Sigmoid colon (tissue), 7 donors: ENCODE results near the gene PCYT1A. TPM values are rescaled to one million over a fixed set of nuclear protein-coding genes. Genes with fewer than 3 reads are reported as not detected.

Experiments used
- DNase-seq: peaks from one replicate; pipeline ENCODE4 v3.0.0-alpha.2; 2019
- H3K27ac ChIP-seq, 4 donors: fragments of 200-600 bp; sonication (generic); one replicate each; pipeline ENCODE4 v1.5.1; 2016 to 2019; ENCODE audit warnings: mild to moderate bottlenecking in 1 of 4
- H3K27me3 ChIP-seq, 3 donors: fragments of 200-600 bp; sonication (generic); one replicate each; pipeline ENCODE4 v1.5.1; 2019; ENCODE audit warnings: mild to moderate bottlenecking in 1 of 3
- H3K36me3 ChIP-seq, 4 donors: fragments of 200-600 bp; sonication (generic); one replicate each; pipeline ENCODE4 v1.5.1; 2016 to 2019
- H3K4me1 ChIP-seq, 4 donors: fragments of 200-600 bp; sonication (generic); one replicate each; pipeline ENCODE4 v1.5.1; 2017 to 2019
- H3K4me3 ChIP-seq, 4 donors: fragments of 200-600 bp; sonication (generic); one replicate each; pipeline ENCODE4 v1.5.1; 2017 to 2019; ENCODE audit warnings: mild to moderate bottlenecking in 2 of 4, moderate library complexity in 1 of 4
- H3K9me3 ChIP-seq, 4 donors: fragments of 200-600 bp in 3 of 4; sonication (generic) in 3 of 4; one replicate each; pipeline versions ENCODE4 v1.5.1 to v1.6.1; 2013 to 2019
- EP300 ChIP-seq, 4 donors: sonication (generic); formaldehyde crosslinking; IDR thresholded peaks; one replicate each; pipeline ENCODE4 v1.6.1; 2017; ENCODE audit warnings: antibody characterized with exemption in 4 of 4
- POLR2A ChIP-seq, 2 donors: fragments of 450-650 bp; IDR thresholded peaks; one replicate each; pipeline ENCODE4 v1.6.1; 2016; ENCODE audit warnings: antibody characterized with exemption in 2 of 2, mild to moderate bottlenecking in 2 of 2, moderate library complexity in 2 of 2
- POLR2AphosphoS5 ChIP-seq, 4 donors: sonication (generic); formaldehyde crosslinking; IDR thresholded peaks; one replicate each; pipeline ENCODE4 v1.6.1; 2017; ENCODE audit warnings: antibody characterized with exemption in 4 of 4
- WGBS, 2 donors: extraction: QIAGEN DNeasy Blood & Tissue Kit; methylation state at CpG; one replicate each; pipeline ENCODE4 v1.1.7; 2013; 5-methylcytosine and 5-hydroxymethylcytosine counted together
- intact Hi-C: fragments of 100-400 bp; cut with DNase I; formaldehyde crosslinking; loops from one replicate; pipeline ENCODE4 v1.15.1; 2023
- polyA plus RNA-seq, 3 donors: library from polyadenylated mRNA; stranded (reverse); fragments of 200-250 nt; gene quantifications; one replicate each; pipeline ENCODE4 v1.2.3, GENCODE V29; 2013
- total RNA-seq, 4 donors: library from RNA; depleted of rRNA; stranded (reverse); fragments of >200 nt; gene quantifications; one replicate each; pipeline ENCODE4 v1.1.0, GENCODE V29; 2016
- TF ChIP-seq, protein P1 (sequence below), 4 experiments: fragments of 450-650 bp in 3 of 4; fragments of 200-600 bp in 1 of 4; IDR thresholded peaks; one replicate each; pipeline ENCODE4 v1.5.1; 2016 to 2019; ENCODE audit warnings: antibody characterized with exemption in 4 of 4, mild to moderate bottlenecking in 3 of 4, moderate library complexity in 2 of 4
- donor health status: healthy with polysubstance abuse.
- donor health status: Bipolar disorder and iron deficiency.
- donor health status: healthy.

The PCYT1A gene
- total and polyA plus RNA-seq, 7 donors, result 25.8 to 88.6 (median 61.4) TPM

DNA sequence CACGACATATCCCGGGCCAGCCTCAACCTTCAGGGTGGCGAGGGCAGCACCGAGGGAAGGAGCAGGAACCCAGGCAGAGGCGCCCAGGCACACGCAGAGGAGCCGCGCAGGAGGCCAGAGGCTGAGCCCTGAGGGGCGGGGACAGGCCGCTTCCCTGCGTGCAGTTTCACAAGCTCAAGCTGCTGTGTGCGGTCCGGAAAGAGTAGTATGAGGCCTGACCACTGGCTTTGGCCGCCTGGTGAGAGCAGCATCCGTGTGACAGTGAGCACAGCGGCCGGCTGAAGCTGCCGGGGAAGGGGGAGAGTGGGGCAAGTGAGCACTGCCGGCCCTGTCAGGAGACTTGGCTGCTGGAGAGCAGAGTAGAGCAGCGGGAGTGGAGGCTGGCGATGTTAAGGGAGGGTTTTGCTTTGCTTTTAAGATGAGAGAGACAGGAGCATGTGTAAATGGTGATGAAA, 85.0 kb downstream of the PCYT1A start:
- TF ChIP-seq POLR2AphosphoS5 (IDR thresholded peaks at IDR 0.05) (no peak), POLR2A (IDR thresholded peaks at IDR 0.05) (no peak), EP300 (IDR thresholded peaks at IDR 0.05) (no peak)
- TF ChIP-seq, protein P1, sequence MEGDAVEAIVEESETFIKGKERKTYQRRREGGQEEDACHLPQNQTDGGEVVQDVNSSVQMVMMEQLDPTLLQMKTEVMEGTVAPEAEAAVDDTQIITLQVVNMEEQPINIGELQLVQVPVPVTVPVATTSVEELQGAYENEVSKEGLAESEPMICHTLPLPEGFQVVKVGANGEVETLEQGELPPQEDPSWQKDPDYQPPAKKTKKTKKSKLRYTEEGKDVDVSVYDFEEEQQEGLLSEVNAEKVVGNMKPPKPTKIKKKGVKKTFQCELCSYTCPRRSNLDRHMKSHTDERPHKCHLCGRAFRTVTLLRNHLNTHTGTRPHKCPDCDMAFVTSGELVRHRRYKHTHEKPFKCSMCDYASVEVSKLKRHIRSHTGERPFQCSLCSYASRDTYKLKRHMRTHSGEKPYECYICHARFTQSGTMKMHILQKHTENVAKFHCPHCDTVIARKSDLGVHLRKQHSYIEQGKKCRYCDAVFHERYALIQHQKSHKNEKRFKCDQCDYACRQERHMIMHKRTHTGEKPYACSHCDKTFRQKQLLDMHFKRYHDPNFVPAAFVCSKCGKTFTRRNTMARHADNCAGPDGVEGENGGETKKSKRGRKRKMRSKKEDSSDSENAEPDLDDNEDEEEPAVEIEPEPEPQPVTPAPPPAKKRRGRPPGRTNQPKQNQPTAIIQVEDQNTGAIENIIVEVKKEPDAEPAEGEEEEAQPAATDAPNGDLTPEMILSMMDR (IDR thresholded peaks at IDR 0.05), result no peak
- peak; percentile 85 for DNase-seq
- WGBS, 2 donors, result 49 to 51% methylated on average over 21 of the region's 21 CpGs
- H3K27ac ChIP-seq, result peak overlapping the region in 3 of 4 donors; percentile 30 to 60 (median 39)
- intact Hi-C loops, result no loop called here
- peak overlapping the region in 3 of 4 donors; percentile 14 to 25 (median 19) for H3K4me3 ChIP-seq
- H3K9me3 ChIP-seq, result no peaks in the 10 kb centered on the region
- H3K4me1 ChIP-seq, result peaks cover 0 to 20% (median 15%) of the 10 kb centered on the region in 4 donors
- no peaks in the 10 kb centered on the region for H3K36me3 ChIP-seq
- H3K27me3 ChIP-seq, result peaks cover 0 to 7% (median 0%) of the 10 kb centered on the region in 3 donors

DNA sequence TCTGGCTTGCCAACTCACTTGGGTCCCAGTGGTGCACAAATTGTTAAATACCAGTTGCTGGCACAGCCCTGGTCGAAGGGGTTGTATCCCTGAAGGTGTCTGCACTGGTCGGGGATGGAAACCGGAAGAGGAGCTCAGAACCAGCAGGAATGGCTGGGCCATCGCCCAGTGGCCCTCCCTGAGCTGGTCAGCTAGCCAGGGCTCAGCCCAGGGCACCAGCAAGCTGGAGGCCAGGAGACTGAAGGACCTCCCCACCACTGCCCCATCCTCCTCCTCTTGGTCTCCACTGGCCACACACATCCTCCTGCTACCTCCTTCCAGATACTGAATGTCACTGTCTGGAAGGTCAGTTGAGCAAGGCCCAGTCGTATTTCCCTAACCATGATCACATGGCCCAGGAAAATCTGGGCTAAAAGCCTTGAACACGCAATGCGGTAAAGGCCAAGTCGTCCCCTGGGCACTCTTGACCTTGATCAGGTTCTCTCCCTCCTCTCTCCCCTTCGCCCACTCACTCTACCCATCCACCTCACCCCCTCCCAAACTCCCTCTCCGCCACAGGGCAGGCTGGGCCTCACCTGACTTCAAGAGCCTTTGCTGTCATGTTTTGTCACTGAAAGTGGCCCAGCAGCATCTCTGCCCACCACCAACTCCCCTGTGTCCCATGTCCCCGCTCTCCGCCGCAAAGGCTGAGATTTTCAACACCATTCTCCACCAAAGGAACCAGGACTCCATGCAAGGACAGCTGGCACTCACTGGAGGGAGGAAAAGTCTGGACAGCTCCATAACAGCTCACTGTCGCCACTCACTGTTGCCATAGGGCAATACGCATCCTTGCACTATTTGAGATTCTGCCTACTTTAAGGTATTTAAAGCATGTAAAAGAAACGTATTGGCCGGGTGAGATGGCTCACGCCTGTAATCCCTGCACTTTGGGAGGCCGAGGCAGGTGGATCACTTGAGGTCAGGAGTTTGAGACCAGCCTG, 88.5 kb downstream of the PCYT1A start:
- intact Hi-C loops, result no loop called here
- Histone ChIP-seq H3K9me3 (no peaks in the 10 kb centered on the region), H3K4me3 (no peak overlapping the region), H3K36me3 (no peaks in the 10 kb centered on the region), H3K27ac (no peak overlapping the region), H3K27me3 (no peaks in the 10 kb centered on the region), H3K4me1 (peaks cover 0 to 15% (median 10%) of the 10 kb centered on the region in 4 donors)
- 73 to 88% methylated on average over 19 of the region's 19 CpGs for WGBS, 2 donors
- no peak for DNase-seq
- TF ChIP-seq POLR2AphosphoS5 (IDR thresholded peaks at IDR 0.05) (no peak), POLR2A (IDR thresholded peaks at IDR 0.05) (no peak), EP300 (IDR thresholded peaks at IDR 0.05) (no peak)
- TF ChIP-seq, protein P1 (IDR thresholded peaks at IDR 0.05), result no peak

- 90 to 92% methylated on average over 15 of the region's 15 CpGs for WGBS, 2 donors
- intact Hi-C loops, result no loop called here
- Histone ChIP-seq H3K4me3 (no peak overlapping the region), H3K36me3 (no peaks in the 10 kb centered on the region), H3K27ac (no peak overlapping the region), H3K4me1 (peaks cover 0 to 15% (median 10%) of the 10 kb centered on the region in 4 donors), H3K9me3 (no peaks in the 10 kb centered on the region), H3K27me3 (no peaks in the 10 kb centered on the region)
- TF ChIP-seq, protein P1 (IDR thresholded peaks at IDR 0.05), result no peak
- no peak for TF ChIP-seq POLR2AphosphoS5 (IDR thresholded peaks at IDR 0.05)
- no peak for TF ChIP-seq POLR2A (IDR thresholded peaks at IDR 0.05)
- TF ChIP-seq EP300 (IDR thresholded peaks at IDR 0.05), result no peak
- DNase-seq, result no peak
These were observed 89.3 kb downstream of the PCYT1A start for GRCh38 chr3:196198081-196198675.

DNA sequence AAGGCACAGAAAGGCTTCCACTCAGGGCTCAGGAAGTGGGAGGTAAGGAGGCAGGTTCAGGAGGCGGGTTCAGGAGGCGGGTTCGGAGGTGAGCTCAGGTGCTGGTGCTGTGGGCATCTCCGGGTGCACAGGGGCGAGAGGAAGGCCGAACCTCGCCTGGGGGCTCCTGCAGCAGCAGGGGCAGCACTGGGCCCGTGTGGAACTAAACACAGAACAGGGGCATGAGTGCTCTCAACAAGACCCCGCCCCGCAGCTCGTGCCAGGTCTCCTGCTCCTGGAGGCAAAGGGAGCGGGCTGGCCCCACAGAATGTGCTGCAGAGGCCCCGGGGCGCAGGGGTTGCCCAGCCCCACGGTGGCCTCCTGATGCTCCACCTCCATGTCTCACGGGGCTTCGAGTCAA, 90.0 kb downstream of the PCYT1A start:
- peaks cover 0 to 10% (median 6%) of the 10 kb centered on the region in 4 donors for H3K4me1 ChIP-seq
- DNase-seq, result no peak
- intact Hi-C loops, result no loop called here
- H3K36me3 ChIP-seq, result no peaks in the 10 kb centered on the region
- H3K27ac ChIP-seq, result no peak overlapping the region
- 87 to 88% methylated on average over 17 of the region's 17 CpGs for WGBS, 2 donors
- TF ChIP-seq EP300 (IDR thresholded peaks at IDR 0.05) (no peak), POLR2A (IDR thresholded peaks at IDR 0.05) (no peak), POLR2AphosphoS5 (IDR thresholded peaks at IDR 0.05) (no peak)
- TF ChIP-seq, protein P1 (IDR thresholded peaks at IDR 0.05), result no peak
- H3K27me3 ChIP-seq, result no peaks in the 10 kb centered on the region
- no peaks in the 10 kb centered on the region for H3K9me3 ChIP-seq
- no peak overlapping the region for H3K4me3 ChIP-seq
